HepG2 (cell line): ENCODE results near the gene TIGAR. TPM values are rescaled to one million over a fixed set of nuclear protein-coding genes. Genes with fewer than 3 reads are reported as not detected.
A peak's percentile ranks its signal among the peaks of the same experiment; 100 is the strongest.

Experiments used
- BCL6 ChIP-seq: IDR thresholded peaks from 2 replicates; pipeline ENCODE4 v1.6.1; 2016; ENCODE audit warnings: missing genetic modification reagents, missing compliant biosample characterization
- CC2D1A ChIP-seq: sonication (generic); formaldehyde crosslinking; IDR thresholded peaks from 2 replicates; pipeline ENCODE4 v1.8.1; 2023; ENCODE audit warnings: mild to moderate bottlenecking, missing genetic modification reagents
- GATAD2A ChIP-seq: IDR thresholded peaks from 2 replicates; pipeline ENCODE4 v1.6.1; 2016
- MED13 ChIP-seq: sonication (generic); formaldehyde crosslinking; IDR thresholded peaks from 2 replicates; pipeline ENCODE4 v1.5.0; 2020; ENCODE audit warnings: missing genetic modification reagents
- MEF2D ChIP-seq: sonication (generic); formaldehyde crosslinking; IDR thresholded peaks from 2 replicates; pipeline ENCODE4 v1.5.1; 2020; ENCODE audit warnings: mild to moderate bottlenecking, missing genetic modification reagents
- RBM22 ChIP-seq: fragments of 200-400 bp; formaldehyde crosslinking; optimal IDR thresholded peaks from 2 replicates; pipeline ENCODE3; 2017; ENCODE audit warnings: mild to moderate bottlenecking, low read length, moderate library complexity
- TBX3 ChIP-seq: fragments of 450-650 bp; IDR thresholded peaks from 2 replicates; pipeline ENCODE4 v1.6.1; 2017; ENCODE audit warnings: antibody characterized with exemption, mild to moderate bottlenecking, inconsistent platforms, borderline replicate concordance
- TCF7 ChIP-seq: sonication (generic); IDR thresholded peaks from 2 replicates; pipeline ENCODE4 v1.6.1; 2016; ENCODE audit warnings: antibody characterized with exemption, low read depth
- TGIF2 ChIP-seq: IDR thresholded peaks from 2 replicates; pipeline ENCODE4 v1.6.1; 2016; ENCODE audit warnings: control low read depth, missing compliant biosample characterization
- ZBTB7B ChIP-seq: sonication (generic); formaldehyde crosslinking; IDR thresholded peaks from 2 replicates; pipeline ENCODE4 v1.4.0; 2020; ENCODE audit warnings: missing genetic modification reagents
- ZFY ChIP-seq: sonication (generic); formaldehyde crosslinking; IDR thresholded peaks from 2 replicates; pipeline ENCODE4 v1.4.0; 2020; ENCODE audit warnings: missing genetic modification reagents
- ZNF235 ChIP-seq: sonication (generic); formaldehyde crosslinking; IDR thresholded peaks from 2 replicates; pipeline ENCODE4 v1.8.1; 2023; ENCODE audit warnings: mild to moderate bottlenecking, missing genetic modification reagents, borderline replicate concordance
- ZNF281 ChIP-seq: sonication (generic); formaldehyde crosslinking; IDR thresholded peaks from 2 replicates; pipeline ENCODE4 v1.4.0; 2020; ENCODE audit warnings: missing genetic modification reagents, borderline replicate concordance
- ZNF619 ChIP-seq: sonication (generic); formaldehyde crosslinking; IDR thresholded peaks from 2 replicates; pipeline ENCODE4 v1.4.0; 2020; ENCODE audit warnings: mild to moderate bottlenecking, missing genetic modification reagents
- ZNF709 ChIP-seq: sonication (generic); formaldehyde crosslinking; IDR thresholded peaks from 2 replicates; pipeline ENCODE4 v1.5.0; 2020; ENCODE audit warnings: mild to moderate bottlenecking, missing genetic modification reagents
- ZSCAN9 ChIP-seq: IDR thresholded peaks from 2 replicates; pipeline ENCODE4 v1.6.1; 2016; ENCODE audit warnings: borderline replicate concordance
- polyA plus RNA-seq, 8 experiments: library from polyadenylated mRNA; depleted of rRNA in 3 of 8; stranded (reverse) in 7 of 8; unstranded in 1 of 8; fragments of >200 nt; fragmentation: Illumina TruSeq in 4 of 8; extraction: Trizol in 4 of 8; gene quantifications; 2 replicates each; pipeline versions ENCODE4 v1.2.1 to v1.2.3, GENCODE V29; 2011 to 2016; ENCODE audit warnings: low read depth in 4 of 8, missing spikeins in 1 of 8, mixed read lengths in 1 of 8; ENCODE audit not compliant: insufficient read depth in 1 of 8
- total RNA-seq, 5 experiments: library from RNA; depleted of rRNA; stranded (reverse); fragments of >200 nt; fragmentation: Illumina TruSeq; extraction: Trizol; gene quantifications; 2 replicates each; pipeline ENCODE4 v1.2.3, GENCODE V29; 2016; ENCODE audit warnings: low read depth in 1 of 5
- TF ChIP-seq, protein P1 (sequence below): sonication (generic); formaldehyde crosslinking; conservative IDR thresholded peaks from 2 replicates; pipeline ENCODE4 v1.4.0; 2020; ENCODE audit warnings: missing genetic modification reagents
- TF ChIP-seq, protein P2 (sequence below): sonication (generic); formaldehyde crosslinking; IDR thresholded peaks from 2 replicates; pipeline ENCODE4 v1.8.1; 2023; ENCODE audit warnings: mild to moderate bottlenecking, inconsistent platforms, moderate library complexity, missing genetic modification reagents, borderline replicate concordance
- TF ChIP-seq, protein P3 (sequence below): sonication (generic); formaldehyde crosslinking; IDR thresholded peaks from 2 replicates; pipeline ENCODE4 v1.4.0; 2020; ENCODE audit warnings: missing genetic modification reagents
- TF ChIP-seq, protein P4 (sequence below): sonication (generic); formaldehyde crosslinking; IDR thresholded peaks from 2 replicates; pipeline ENCODE4 v1.9.0; 2021; ENCODE audit warnings: missing genetic modification reagents, borderline replicate concordance
- TF ChIP-seq, protein P5 (sequence below): IDR thresholded peaks from 2 replicates; pipeline ENCODE4 v1.6.1; 2016; ENCODE audit warnings: mild to moderate bottlenecking

TIGAR gene
- total and polyA plus RNA-seq, 2 of the 13 experiments (the other 11 are each of a cell fraction or from before 2014, with no cell fraction given) = 2.6 to 21.8 TPM

DNA sequence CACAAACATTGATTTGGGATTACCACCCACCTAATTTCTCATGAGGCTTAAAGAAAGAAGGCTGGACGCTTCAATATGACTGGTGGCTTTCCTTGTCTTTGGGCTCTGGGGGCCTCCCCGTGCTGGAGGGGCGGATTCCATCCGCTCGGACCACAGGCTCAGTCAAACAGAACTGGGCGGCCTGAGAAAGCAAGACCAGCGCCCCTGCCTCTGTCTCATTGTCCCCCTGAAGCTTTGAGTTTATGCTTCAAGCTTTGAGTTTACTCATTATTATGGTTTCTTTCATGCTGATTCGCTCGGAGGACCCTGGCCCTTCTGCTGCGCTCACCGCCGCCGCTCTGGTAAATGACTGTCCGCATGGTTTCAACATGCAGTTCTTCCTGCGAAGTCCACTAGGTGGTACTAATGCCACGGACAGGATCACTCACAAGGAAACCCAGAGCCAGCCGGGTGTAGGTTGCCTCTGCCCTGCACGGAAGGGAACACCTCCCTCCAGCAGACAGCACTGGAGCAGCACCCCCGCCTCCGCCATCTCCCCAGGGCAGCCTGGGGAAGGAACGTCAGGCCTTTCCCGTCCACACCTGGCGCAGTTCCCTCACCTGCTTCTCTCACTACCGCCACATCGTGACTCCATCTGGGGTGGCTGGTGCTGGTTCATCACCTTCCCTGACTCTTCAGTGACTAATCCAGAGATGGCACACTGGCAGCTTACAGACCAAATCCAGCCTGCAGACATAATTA is 13.2 kb upstream of the TIGAR start (continued):
- TF ChIP-seq BCL6 (CRISPR knock-in tag) (no peak), MEF2D (no peak), MED13 (CRISPR knock-in tag) (no peak), TBX3 (no peak), ZBTB7B (CRISPR knock-in tag) (no peak), ZNF281 (CRISPR knock-in tag) (no peak), ZFY (CRISPR knock-in tag) (peak; percentile 36; the same call in 1 of the 2 replicates), ZNF709 (no peak), GATAD2A (CRISPR knock-in tag) (peak; percentile 33; the same call in 1 of the 2 replicates), RBM22 (no peak), ZNF619 (CRISPR knock-in tag) (0 out of 2 replicates have a peak, but pooled peaks have one; percentile 76), ZNF235 (CRISPR knock-in tag) (no peak), ZSCAN9 (CRISPR knock-in tag) (0 out of 2 replicates have a peak, but pooled peaks have one; percentile 39), TGIF2 (CRISPR knock-in tag) (no peak), CC2D1A (no peak), TCF7 (no peak)
- TF ChIP-seq, protein P1, sequence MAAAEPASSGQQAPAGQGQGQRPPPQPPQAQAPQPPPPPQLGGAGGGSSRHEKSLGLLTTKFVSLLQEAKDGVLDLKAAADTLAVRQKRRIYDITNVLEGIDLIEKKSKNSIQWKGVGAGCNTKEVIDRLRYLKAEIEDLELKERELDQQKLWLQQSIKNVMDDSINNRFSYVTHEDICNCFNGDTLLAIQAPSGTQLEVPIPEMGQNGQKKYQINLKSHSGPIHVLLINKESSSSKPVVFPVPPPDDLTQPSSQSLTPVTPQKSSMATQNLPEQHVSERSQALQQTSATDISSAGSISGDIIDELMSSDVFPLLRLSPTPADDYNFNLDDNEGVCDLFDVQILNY (CRISPR knock-in tag) = no peak
- TF ChIP-seq, protein P2, sequence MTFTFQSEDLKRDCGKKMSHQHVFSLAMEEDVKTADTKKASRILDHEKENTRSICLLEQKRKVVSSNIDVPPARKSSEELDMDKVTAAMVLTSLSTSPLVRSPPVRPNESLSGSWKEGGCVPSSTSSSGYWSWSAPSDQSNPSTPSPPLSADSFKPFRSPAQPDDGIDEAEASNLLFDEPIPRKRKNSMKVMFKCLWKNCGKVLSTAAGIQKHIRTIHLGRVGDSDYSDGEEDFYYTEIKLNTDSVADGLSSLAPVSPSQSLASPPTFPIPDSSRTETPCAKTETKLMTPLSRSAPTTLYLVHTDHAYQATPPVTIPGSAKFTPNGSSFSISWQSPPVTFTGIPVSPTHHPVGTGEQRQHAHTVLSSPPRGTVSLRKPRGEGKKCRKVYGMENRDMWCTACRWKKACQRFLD = no peak
- TF ChIP-seq, protein P3, sequence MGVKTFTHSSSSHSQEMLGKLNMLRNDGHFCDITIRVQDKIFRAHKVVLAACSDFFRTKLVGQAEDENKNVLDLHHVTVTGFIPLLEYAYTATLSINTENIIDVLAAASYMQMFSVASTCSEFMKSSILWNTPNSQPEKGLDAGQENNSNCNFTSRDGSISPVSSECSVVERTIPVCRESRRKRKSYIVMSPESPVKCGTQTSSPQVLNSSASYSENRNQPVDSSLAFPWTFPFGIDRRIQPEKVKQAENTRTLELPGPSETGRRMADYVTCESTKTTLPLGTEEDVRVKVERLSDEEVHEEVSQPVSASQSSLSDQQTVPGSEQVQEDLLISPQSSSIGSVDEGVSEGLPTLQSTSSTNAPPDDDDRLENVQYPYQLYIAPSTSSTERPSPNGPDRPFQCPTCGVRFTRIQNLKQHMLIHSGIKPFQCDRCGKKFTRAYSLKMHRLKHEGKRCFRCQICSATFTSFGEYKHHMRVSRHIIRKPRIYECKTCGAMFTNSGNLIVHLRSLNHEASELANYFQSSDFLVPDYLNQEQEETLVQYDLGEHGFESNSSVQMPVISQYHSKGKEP (CRISPR knock-in tag) = no peak
- TF ChIP-seq, protein P4, sequence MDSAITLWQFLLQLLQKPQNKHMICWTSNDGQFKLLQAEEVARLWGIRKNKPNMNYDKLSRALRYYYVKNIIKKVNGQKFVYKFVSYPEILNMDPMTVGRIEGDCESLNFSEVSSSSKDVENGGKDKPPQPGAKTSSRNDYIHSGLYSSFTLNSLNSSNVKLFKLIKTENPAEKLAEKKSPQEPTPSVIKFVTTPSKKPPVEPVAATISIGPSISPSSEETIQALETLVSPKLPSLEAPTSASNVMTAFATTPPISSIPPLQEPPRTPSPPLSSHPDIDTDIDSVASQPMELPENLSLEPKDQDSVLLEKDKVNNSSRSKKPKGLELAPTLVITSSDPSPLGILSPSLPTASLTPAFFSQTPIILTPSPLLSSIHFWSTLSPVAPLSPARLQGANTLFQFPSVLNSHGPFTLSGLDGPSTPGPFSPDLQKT = no peak
- TF ChIP-seq, protein P5, sequence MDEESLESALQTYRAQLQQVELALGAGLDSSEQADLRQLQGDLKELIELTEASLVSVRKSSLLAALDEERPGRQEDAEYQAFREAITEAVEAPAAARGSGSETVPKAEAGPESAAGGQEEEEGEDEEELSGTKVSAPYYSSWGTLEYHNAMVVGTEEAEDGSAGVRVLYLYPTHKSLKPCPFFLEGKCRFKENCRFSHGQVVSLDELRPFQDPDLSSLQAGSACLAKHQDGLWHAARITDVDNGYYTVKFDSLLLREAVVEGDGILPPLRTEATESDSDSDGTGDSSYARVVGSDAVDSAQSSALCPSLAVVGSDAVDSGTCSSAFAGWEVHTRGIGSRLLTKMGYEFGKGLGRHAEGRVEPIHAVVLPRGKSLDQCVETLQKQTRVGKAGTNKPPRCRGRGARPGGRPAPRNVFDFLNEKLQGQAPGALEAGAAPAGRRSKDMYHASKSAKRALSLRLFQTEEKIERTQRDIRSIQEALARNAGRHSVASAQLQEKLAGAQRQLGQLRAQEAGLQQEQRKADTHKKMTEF (CRISPR knock-in tag) = no peak
